GM13976 (cell line): ENCODE results near the gene SPTBN5.

Experiments
- DNase-seq: peaks from one replicate; pipeline ENCODE4 v3.0.0; 2012; ENCODE audit warnings: low spot score
- CTCF ChIP-seq: IDR thresholded peaks from 2 replicates; pipeline ENCODE4 v1.5.1; 2012; ENCODE audit warnings: borderline replicate concordance, mild to moderate bottlenecking; ENCODE audit not compliant: insufficient read depth; ENCODE audit errors: extremely low read depth, missing control alignments, control extremely low read depth
- in situ Hi-C: fragments of 300-500 bp; cut with MboI; formaldehyde crosslinking; loops from one replicate; pipeline ENCODE4 v1.12.0; 2022; ENCODE audit warnings: low sequenced_read_pairs, mixed read lengths, inconsistent platforms; ENCODE audit not compliant: unreplicated experiment

SPTBN5 gene

DNA sequence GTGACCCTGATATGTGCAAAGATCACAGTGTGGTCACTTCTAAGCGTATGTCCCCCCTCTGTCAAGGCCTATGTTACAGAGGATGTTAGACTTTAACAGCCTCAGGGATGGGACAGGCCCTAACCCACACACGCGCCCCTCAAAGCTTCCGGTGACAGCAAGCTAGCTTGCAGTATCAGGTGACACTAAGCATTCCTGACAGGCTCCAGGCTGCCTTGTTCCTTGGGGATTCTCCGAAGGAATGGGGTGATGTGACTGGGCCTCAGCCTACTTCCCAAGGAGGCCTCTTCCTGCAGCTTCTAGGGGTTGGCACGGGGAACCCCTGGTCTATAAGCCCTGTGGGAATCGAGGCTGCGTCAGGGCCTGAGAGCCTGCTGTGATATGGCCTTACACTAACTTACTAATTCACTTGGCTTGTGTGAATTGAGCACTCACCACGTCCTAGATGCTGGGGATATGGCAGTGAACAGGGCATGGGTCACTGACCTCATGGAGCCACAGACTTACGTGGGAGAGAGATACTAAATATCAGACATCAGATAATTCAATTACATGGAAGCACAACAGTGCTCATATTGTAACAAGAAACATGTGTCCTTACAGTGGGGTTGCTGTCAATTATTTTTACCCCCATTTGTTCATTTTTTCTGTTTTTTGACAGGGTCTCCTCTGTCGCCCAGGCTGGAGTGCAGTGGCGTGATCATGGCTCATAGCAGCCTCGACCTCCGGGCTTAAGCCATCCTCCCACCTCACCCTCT, 11.4 kb upstream of the SPTBN5 start:
- in situ Hi-C loops = no loop called here
- TF ChIP-seq CTCF = no peak
- DNase-seq = no peak

GRCh38 chr15:41904541-41905005, 10.7 kb upstream of the SPTBN5 start:
- in situ Hi-C loops = no loop called here
- peak; percentile 80 for TF ChIP-seq CTCF
- peak; percentile 87 for DNase-seq

DNA sequence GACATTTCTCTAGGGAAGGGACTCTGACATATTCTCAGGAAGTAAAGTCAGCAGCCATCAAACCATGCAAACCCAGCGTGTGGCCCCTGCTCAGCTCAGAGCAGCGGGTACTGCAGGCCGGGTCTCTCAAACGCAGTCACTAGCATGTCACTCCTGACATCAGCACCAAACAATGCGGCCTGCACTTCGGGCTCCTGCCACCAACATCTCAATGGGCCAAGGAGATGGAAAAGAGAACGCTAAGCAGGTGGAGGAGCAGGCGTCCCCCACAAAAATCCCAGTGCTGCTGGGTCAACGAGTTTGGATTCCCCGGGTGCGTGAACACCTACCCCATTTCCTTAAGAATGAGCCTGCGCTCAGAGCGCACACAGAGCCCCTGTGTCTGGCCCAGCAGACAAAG, 9.9 kb upstream of the SPTBN5 start:
- in situ Hi-C loops = no loop called here
- DNase-seq = no peak
- no peak for TF ChIP-seq CTCF

DNA sequence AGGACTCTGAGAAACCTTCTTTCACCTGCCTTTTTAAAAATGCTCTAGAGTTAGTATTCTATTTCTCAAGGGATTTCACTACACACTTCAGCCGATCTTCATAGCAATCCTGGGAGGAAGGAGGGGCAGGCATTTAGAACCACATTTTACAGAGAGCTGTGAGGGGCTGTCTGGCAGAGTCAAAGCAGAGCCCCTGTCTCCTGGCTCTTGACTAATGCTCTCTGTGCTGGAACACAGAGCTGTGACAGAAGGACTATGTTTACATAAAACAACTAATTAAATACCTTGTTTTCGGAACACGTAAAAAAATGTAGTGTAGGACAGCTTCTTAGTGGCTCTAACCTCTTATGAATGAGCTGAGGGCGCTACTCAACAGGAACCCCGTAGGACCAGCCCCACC, 7.6 kb upstream of the SPTBN5 start:
- no peak for DNase-seq
- TF ChIP-seq CTCF = no peak
- in situ Hi-C loops = no loop called here

DNA sequence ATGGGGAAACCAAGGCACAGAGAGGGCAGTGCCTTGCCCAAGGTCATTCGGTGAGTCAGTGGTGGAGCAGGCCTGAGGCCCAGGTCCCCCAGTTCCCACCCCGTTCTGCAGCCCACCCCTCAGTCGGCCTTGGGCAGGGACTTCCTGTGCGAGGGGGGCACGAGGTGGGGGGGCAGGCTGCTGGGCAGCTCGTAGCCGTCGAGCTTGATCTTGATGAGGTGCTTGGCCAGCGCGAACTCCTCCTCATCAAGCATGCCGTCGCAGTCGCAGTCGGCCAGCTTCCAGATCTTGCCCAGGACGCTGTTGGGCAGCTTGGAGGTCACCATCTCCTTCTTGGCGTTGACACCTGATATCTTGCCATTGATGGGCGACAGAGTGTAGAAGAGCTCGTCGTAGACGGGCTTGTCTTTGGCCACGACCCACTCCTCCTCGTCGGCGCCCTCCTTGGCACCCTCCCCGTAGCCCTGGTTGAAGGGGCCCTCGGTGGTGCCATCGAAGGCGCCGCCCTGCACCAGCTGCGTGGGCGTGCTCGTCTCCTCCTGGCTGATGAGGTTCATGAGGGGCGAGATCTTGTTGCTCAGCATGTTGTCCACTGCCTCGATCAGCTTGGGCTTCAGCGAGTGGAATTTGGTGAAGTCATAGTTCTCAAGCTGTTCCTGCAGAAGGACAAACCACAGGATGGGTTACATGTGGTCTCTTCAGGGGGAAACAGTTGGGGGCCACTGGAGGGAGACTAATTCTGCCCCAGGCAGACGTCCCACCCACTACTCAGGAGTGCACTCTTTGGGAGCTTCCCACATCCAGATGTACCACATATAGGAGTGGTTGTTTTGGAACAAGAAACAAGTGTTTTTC, 6.9 kb upstream of the SPTBN5 start:
- no peak for TF ChIP-seq CTCF

GRCh38 chr15:41899854-41900442, 6.1 kb upstream of the SPTBN5 start:
- in situ Hi-C loops = no loop called here
- no peak for TF ChIP-seq CTCF
- DNase-seq = no peak

More for the DNA sequence above, 6.9 kb upstream of the SPTBN5 start:
- in situ Hi-C loops = no loop called here
- no peak for DNase-seq
